ENCODE measurements around the gene ANO3. TPM values are rescaled to one million over a fixed set of nuclear protein-coding genes. Genes with fewer than 3 reads are reported as not detected.

ANO3 gene
- polyA plus RNA-seq, 3 donors = not detected

GRCh38 chr11:26365284-26365683, 33.4 kb downstream of the ANO3 start:
- Mint-ChIP-seq H3K4me3 (no peak overlapping the region), H3K27me3 (ENCODE audit: low read depth in 3 of 3) (no peaks in the 10 kb centered on the region), H3K36me3 (no peaks in the 10 kb centered on the region), H3K9me3 (peaks cover 6 to 17% (median 10%) of the 10 kb centered on the region in 7 donors), H3K27ac (no peak overlapping the region), H3K4me1 (no peaks in the 10 kb centered on the region)
- H2AFZ ChIP-seq (ENCODE audit: insufficient read depth, low read depth, low read length, poor library complexity, severe bottlenecking) = no peak overlapping the region
- no peak overlapping the region for H3K9ac ChIP-seq (ENCODE audit: insufficient read depth, low read length, poor library complexity, severe bottlenecking)
- TF ChIP-seq, protein P1, sequence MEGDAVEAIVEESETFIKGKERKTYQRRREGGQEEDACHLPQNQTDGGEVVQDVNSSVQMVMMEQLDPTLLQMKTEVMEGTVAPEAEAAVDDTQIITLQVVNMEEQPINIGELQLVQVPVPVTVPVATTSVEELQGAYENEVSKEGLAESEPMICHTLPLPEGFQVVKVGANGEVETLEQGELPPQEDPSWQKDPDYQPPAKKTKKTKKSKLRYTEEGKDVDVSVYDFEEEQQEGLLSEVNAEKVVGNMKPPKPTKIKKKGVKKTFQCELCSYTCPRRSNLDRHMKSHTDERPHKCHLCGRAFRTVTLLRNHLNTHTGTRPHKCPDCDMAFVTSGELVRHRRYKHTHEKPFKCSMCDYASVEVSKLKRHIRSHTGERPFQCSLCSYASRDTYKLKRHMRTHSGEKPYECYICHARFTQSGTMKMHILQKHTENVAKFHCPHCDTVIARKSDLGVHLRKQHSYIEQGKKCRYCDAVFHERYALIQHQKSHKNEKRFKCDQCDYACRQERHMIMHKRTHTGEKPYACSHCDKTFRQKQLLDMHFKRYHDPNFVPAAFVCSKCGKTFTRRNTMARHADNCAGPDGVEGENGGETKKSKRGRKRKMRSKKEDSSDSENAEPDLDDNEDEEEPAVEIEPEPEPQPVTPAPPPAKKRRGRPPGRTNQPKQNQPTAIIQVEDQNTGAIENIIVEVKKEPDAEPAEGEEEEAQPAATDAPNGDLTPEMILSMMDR (IDR thresholded peaks at IDR 0.05) = no peak
- no CpG with 5 or more reads among the region's 1 CpG for WGBS (ENCODE audit: insufficient coverage)
- no peak overlapping the region for H3K4me3 ChIP-seq (replicated peaks in 1 of 3; ENCODE audit: low read depth in 2 of 3, low read length in 3 of 3)
- no peak overlapping the region for H3K4me2 ChIP-seq (replicated peaks; ENCODE audit: extremely low read depth, low read length, poor library complexity, severe bottlenecking)
- no peak overlapping the region for H3K27ac ChIP-seq (ENCODE audit: low read depth in 1 of 2, low read length in 2 of 2)
- H4K20me1 ChIP-seq (ENCODE audit: insufficient read depth, low read length) = no peaks in the 10 kb centered on the region
- no peaks in the 10 kb centered on the region for H3K79me2 ChIP-seq (ENCODE audit: insufficient read depth, low read length)
- intact Hi-C loops (cut with micrococcal nuclease) = no loop called here
- H3K27me3 ChIP-seq (ENCODE audit: control insufficient read depth in 2 of 2, insufficient read depth in 2 of 2, low read length in 2 of 2) = no peaks in the 10 kb centered on the region
- H3K4me1 ChIP-seq (ENCODE audit: control insufficient read depth in 1 of 2, insufficient read depth in 2 of 2, low read length in 2 of 2) = no peaks in the 10 kb centered on the region
- DNase-seq = no peak
- peaks cover 11 to 21% of the 10 kb centered on the region in 2 donors for H3K9me3 ChIP-seq (replicated peaks in 1 of 2; ENCODE audit: control insufficient read depth in 1 of 2, insufficient read depth in 1 of 2, low read length in 2 of 2)
- H3K36me3 ChIP-seq (replicated peaks in 1 of 2; ENCODE audit: control insufficient read depth in 1 of 2, insufficient read depth in 2 of 2, low read length in 2 of 2) = no peaks in the 10 kb centered on the region

DNA sequence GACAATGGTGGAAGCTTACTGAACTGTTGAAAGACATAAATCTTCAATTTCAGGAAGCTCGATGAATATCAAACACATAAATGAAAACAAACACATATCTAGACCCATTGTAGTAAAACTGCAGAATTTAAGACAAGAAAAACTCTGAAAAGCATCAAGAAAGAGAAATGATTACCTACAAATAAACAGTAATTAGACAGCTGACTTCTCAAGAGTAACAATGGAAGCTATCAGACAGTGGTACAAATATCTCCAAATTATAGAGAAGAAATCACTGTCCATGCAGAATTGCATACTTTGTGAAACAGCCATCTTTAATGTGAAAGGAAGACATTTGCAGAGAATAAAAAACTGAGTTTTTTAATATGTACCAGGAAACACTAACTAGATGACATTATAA, 45.7 kb downstream of the ANO3 start:
- WGBS (ENCODE audit: insufficient coverage) = 80% methylated on average over 1 of the region's 1 CpG
- no peak overlapping the region for H3K27ac ChIP-seq (ENCODE audit: low read depth in 1 of 2, low read length in 2 of 2)

More for the DNA sequence above, 45.7 kb downstream of the ANO3 start:
- Histone ChIP-seq H3K4me2 (replicated peaks; ENCODE audit: extremely low read depth, low read length, poor library complexity, severe bottlenecking) (no peak overlapping the region), H3K4me1 (ENCODE audit: control insufficient read depth in 1 of 2, insufficient read depth in 2 of 2, low read length in 2 of 2) (no peaks in the 10 kb centered on the region), H3K36me3 (replicated peaks in 1 of 2; ENCODE audit: control insufficient read depth in 1 of 2, insufficient read depth in 2 of 2, low read length in 2 of 2) (no peaks in the 10 kb centered on the region), H3K79me2 (ENCODE audit: insufficient read depth, low read length) (no peaks in the 10 kb centered on the region), H3K4me3 (replicated peaks in 1 of 3; ENCODE audit: low read depth in 2 of 3, low read length in 3 of 3) (no peak overlapping the region), H3K9me3 (replicated peaks in 1 of 2; ENCODE audit: control insufficient read depth in 1 of 2, insufficient read depth in 1 of 2, low read length in 2 of 2) (peaks cover 3 to 5% of the 10 kb centered on the region in 2 donors), H2AFZ (ENCODE audit: insufficient read depth, low read depth, low read length, poor library complexity, severe bottlenecking) (no peak overlapping the region), H3K9ac (ENCODE audit: insufficient read depth, low read length, poor library complexity, severe bottlenecking) (no peak overlapping the region), H4K20me1 (ENCODE audit: insufficient read depth, low read length) (no peaks in the 10 kb centered on the region), H3K27me3 (ENCODE audit: control insufficient read depth in 2 of 2, insufficient read depth in 2 of 2, low read length in 2 of 2) (no peaks in the 10 kb centered on the region)
- H3K4me1 Mint-ChIP-seq = no peaks in the 10 kb centered on the region
- H3K4me3 Mint-ChIP-seq = no peak overlapping the region
- H3K36me3 Mint-ChIP-seq = no peaks in the 10 kb centered on the region
- no peak for DNase-seq
- peaks cover 3 to 19% (median 6%) of the 10 kb centered on the region in 7 donors for H3K9me3 Mint-ChIP-seq
- no peaks in the 10 kb centered on the region for H3K27me3 Mint-ChIP-seq (ENCODE audit: low read depth in 3 of 3)
- TF ChIP-seq, protein P1 (IDR thresholded peaks at IDR 0.05) = no peak
- intact Hi-C loops (cut with micrococcal nuclease) = no loop called here
- no peak overlapping the region for H3K27ac Mint-ChIP-seq
